Mesendoderm (in vitro differentiated cells): ENCODE data around the gene LGALS16.

Experiments used
- DNase-seq: peaks from one replicate; pipeline ENCODE4 v3.0.0; 2013
- H2AK5ac ChIP-seq: 2 replicates; pipeline ENCODE4 v1.6.1; 2013; ENCODE audit warnings: low read length, inconsistent platforms
- H2BK120ac ChIP-seq: 2 replicates; pipeline ENCODE4 v1.6.1; 2013; ENCODE audit warnings: low read depth, mild to moderate bottlenecking, low read length, moderate library complexity, mixed read lengths
- H2BK15ac ChIP-seq: replicated peaks from 2 replicates; pipeline ENCODE4 v1.6.1; 2013; ENCODE audit warnings: low read depth, mild to moderate bottlenecking, moderate library complexity
- H2BK5ac ChIP-seq: 2 replicates; pipeline ENCODE4 v1.6.1; 2013; ENCODE audit warnings: low read length, inconsistent platforms
- H3K18ac ChIP-seq: 2 replicates; pipeline ENCODE4 v1.6.1; 2013; ENCODE audit warnings: mild to moderate bottlenecking, low read length, mixed read lengths
- H3K23ac ChIP-seq: one replicate; pipeline ENCODE4 v1.6.1; 2013; ENCODE audit warnings: low read length
- H3K27ac ChIP-seq: 2 replicates; pipeline ENCODE4 v1.5.1; 2013; ENCODE audit warnings: low read depth, mild to moderate bottlenecking, inconsistent platforms, low read length, moderate library complexity
- H3K27me3 ChIP-seq: 2 replicates; pipeline ENCODE4 v1.6.1; 2013; ENCODE audit warnings: low read length, control low read depth, mild to moderate bottlenecking, inconsistent platforms; ENCODE audit not compliant: insufficient read depth, poor library complexity
- H3K36me3 ChIP-seq: 2 replicates; pipeline ENCODE4 v1.6.1; 2013; ENCODE audit warnings: low read length, inconsistent platforms; ENCODE audit not compliant: control insufficient read depth, insufficient read depth
- H3K4ac ChIP-seq: one replicate; pipeline ENCODE4 v1.6.1; 2013; ENCODE audit warnings: low read depth, mild to moderate bottlenecking, low read length, moderate library complexity
- H3K4me1 ChIP-seq: 2 replicates; pipeline ENCODE4 v1.6.1; 2013; ENCODE audit warnings: low read depth, low read length, inconsistent platforms; ENCODE audit not compliant: control insufficient read depth
- H3K4me2 ChIP-seq: 2 replicates; pipeline ENCODE4 v1.6.1; 2013; ENCODE audit warnings: low read length
- H3K4me3 ChIP-seq: 2 replicates; pipeline ENCODE4 v1.5.1; 2013; ENCODE audit warnings: mild to moderate bottlenecking, low read length
- H3K56ac ChIP-seq: one replicate; pipeline ENCODE4 v1.6.1; 2013; ENCODE audit warnings: low read length
- H3K79me1 ChIP-seq: 2 replicates; pipeline ENCODE4 v1.6.1; 2013; ENCODE audit warnings: low read length, inconsistent platforms
- H3K79me2 ChIP-seq: 2 replicates; pipeline ENCODE4 v1.6.1; 2013; ENCODE audit warnings: mild to moderate bottlenecking, low read length; ENCODE audit not compliant: control insufficient read depth, insufficient read depth
- H3K9ac ChIP-seq: 2 replicates; pipeline ENCODE4 v1.6.1; 2013; ENCODE audit warnings: low read length, inconsistent platforms
- H4K5ac ChIP-seq: one replicate; pipeline ENCODE4 v1.6.1; 2013; ENCODE audit warnings: low read length
- H4K8ac ChIP-seq: one replicate; pipeline ENCODE4 v1.6.1; 2013; ENCODE audit warnings: low read depth, mild to moderate bottlenecking, control low read depth, low read length, moderate library complexity
- WGBS: extraction: QIAGEN DNeasy Blood & Tissue Kit; methylation state at CpG from one replicate; pipeline ENCODE4 v1.1.7; 2013; ENCODE audit warnings: low lambda C conversion rate, missing lambda C conversion rate; ENCODE audit not compliant: insufficient coverage; ENCODE audit errors: extremely low coverage; 5-methylcytosine and 5-hydroxymethylcytosine counted together

LGALS16 gene

DNA sequence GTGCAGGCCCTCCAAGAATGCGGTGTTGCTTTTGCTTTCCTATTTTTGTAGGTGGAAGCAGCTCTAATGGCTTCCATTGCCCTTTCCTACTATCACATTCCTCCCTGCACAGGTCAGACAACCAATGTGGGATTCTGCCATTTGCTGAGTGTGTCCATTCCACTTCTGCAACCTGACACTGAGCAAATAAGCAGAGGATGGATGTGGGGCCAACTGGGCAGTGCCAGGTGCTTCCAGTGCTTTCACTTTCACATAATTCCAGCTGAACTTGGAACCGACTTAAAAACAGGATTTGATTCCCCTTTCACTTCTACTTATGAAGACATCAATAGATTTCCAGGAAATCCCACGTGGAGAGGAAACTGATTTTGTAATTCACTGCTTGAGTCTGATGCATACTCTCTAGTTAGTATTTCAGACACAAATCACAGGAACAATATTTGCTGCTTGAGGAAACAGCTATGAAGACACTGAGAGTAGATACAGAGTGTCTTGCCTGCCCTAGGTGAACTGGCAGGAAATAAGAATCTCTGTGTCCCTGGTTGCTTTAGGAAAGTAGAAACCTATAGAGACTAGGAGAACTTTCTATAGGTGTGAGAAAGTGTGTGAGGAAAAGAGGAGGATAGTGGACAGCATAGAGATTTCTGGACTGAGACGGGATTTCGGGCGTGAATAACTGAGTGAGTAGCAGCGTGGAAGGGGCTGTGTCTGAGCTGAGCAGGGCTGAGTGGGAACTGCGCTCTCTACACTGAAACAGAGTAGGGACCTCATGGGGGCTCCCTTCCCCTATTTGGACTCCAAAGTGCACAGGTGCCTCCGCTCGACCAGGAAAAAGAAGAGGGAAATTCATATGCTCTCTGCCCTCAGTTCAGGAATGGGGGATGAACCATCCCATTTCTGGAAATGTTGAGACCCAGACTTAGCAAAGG, 22.5 kb downstream of the LGALS16 start:
- no peak overlapping the region for H3K56ac ChIP-seq
- H4K5ac ChIP-seq, result no peak overlapping the region
- no peak overlapping the region for H3K4ac ChIP-seq
- no peak overlapping the region for H4K8ac ChIP-seq
- no peak overlapping the region for H2BK120ac ChIP-seq
- no peak for DNase-seq
- H3K9ac ChIP-seq, result no peak overlapping the region
- H3K18ac ChIP-seq, result no peak overlapping the region
- no peak overlapping the region for H3K4me2 ChIP-seq
- H3K27me3 ChIP-seq, result no peaks in the 10 kb centered on the region
- no CpG with 5 or more reads among the region's 10 CpGs for WGBS
- no peaks in the 10 kb centered on the region for H3K79me1 ChIP-seq
- H3K36me3 ChIP-seq, result no peaks in the 10 kb centered on the region
- H3K79me2 ChIP-seq, result no peaks in the 10 kb centered on the region
- H2AK5ac ChIP-seq, result no peak overlapping the region
- no peak overlapping the region for H2BK5ac ChIP-seq
- H3K4me3 ChIP-seq, result no peak overlapping the region
- H3K23ac ChIP-seq, result no peak overlapping the region
- H2BK15ac ChIP-seq, result no peak overlapping the region
- no peaks in the 10 kb centered on the region for H3K4me1 ChIP-seq
- H3K27ac ChIP-seq, result no peak overlapping the region

DNA sequence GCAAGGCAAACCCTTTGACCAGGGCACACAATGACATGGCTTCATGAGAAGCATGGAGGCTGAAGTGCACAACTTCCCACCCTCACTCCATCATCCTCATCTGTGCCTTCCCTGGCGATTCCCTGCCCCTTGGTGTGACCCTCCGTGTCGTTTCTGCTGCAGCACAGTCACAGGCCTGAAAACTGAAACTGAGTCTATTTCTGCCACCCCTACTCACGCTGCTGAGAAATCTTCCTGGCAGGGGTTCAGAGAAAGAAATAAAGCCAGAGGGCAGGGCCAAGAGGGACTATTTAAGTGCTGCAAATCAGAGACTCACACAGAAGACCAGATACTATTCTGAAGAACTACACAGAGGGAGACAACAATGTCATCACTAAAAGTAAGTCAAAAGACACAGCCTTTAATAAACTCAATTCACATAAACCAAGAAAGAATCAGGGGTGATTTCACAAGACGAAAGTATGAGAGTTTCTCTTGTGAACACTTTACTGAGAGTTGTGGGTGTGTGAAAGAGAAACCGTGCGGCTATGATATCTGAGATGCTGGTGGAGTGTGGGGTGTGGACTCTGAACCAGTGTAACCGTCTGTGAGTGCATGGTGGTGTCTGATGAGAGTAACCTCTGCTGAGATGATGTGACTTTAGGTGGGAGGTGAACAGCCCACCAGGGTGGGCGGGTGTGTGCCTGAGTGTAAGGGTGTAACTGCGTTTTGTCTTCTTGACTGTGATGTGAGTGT, 23.5 kb downstream of the LGALS16 start:
- no peaks in the 10 kb centered on the region for H3K36me3 ChIP-seq
- no peaks in the 10 kb centered on the region for H3K27me3 ChIP-seq
- no peak overlapping the region for H4K5ac ChIP-seq
- no CpG with 5 or more reads among the region's 10 CpGs for WGBS
- H2BK5ac ChIP-seq, result no peak overlapping the region
- H3K56ac ChIP-seq, result no peak overlapping the region
- no peak overlapping the region for H3K18ac ChIP-seq
- H3K79me1 ChIP-seq, result no peaks in the 10 kb centered on the region
- no peak overlapping the region for H3K9ac ChIP-seq
- no peak overlapping the region for H2BK120ac ChIP-seq
- no peak for DNase-seq
- H3K79me2 ChIP-seq, result no peaks in the 10 kb centered on the region
- H3K23ac ChIP-seq, result no peak overlapping the region
- H3K4me3 ChIP-seq, result no peak overlapping the region
- no peak overlapping the region for H2AK5ac ChIP-seq
- no peak overlapping the region for H3K4ac ChIP-seq
- no peak overlapping the region for H3K4me2 ChIP-seq
- H3K27ac ChIP-seq, result no peak overlapping the region
- H4K8ac ChIP-seq, result no peak overlapping the region
- no peak overlapping the region for H2BK15ac ChIP-seq
- peaks cover 1% of the 10 kb centered on the region for H3K4me1 ChIP-seq

DNA sequence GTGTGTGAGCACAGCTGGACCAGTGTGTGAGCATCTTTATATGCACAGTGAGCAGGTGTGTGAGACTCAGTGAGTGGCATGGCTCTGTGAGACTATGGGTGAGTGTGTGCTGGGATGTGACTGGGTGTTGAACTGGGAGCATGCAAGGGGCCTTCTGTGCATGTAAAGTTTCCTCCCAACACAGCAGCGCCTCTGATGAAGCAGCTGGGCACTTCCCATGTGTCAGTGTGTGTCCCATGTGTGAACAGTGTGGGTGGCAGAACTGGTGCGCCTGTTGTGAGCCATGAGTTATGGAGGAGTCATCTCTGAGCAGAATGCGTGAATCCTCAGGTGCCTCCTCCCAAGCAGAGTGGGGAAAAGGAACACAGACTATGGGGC, 24.1 kb downstream of the LGALS16 start:
- Histone ChIP-seq H3K4me2 (no peak overlapping the region), H2BK15ac (no peak overlapping the region), H3K4me3 (no peak overlapping the region), H4K8ac (no peak overlapping the region), H3K4me1 (peaks cover 2% of the 10 kb centered on the region), H3K27ac (no peak overlapping the region), H2BK120ac (no peak overlapping the region), H3K9ac (no peak overlapping the region), H3K23ac (no peak overlapping the region), H3K56ac (no peak overlapping the region), H3K4ac (no peak overlapping the region), H4K5ac (no peak overlapping the region), H2AK5ac (no peak overlapping the region), H3K79me1 (no peaks in the 10 kb centered on the region), H3K36me3 (no peaks in the 10 kb centered on the region), H3K79me2 (no peaks in the 10 kb centered on the region), H3K27me3 (no peaks in the 10 kb centered on the region), H2BK5ac (no peak overlapping the region), H3K18ac (no peak overlapping the region)
- no peak for DNase-seq
- WGBS, result no CpG with 5 or more reads among the region's 3 CpGs

DNA sequence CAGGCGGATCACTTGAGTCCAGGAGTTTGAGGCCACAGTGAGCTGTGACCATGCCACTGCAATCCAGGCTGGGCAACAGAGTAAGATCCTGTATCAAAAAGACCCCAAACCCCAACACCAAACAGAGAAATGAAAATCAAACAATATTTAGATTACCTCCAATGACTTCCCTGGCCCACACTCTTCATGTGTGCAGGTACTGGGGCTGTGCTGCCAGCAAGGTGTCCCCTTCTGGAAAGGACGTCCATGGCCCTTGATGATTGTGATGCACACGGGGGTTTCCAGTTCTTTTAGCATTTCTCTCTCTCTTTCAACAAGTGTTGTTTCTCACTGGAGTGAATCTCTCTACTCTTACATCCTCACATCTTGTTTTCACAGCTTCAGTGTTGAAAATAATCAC, 24.9 kb downstream of the LGALS16 start:
- H3K9ac ChIP-seq, result no peak overlapping the region
- DNase-seq, result no peak
- H3K18ac ChIP-seq, result no peak overlapping the region
- H2BK120ac ChIP-seq, result no peak overlapping the region
- H4K5ac ChIP-seq, result no peak overlapping the region
- no peaks in the 10 kb centered on the region for H3K27me3 ChIP-seq
- no CpG with 5 or more reads among the region's 3 CpGs for WGBS
- H3K4me2 ChIP-seq, result no peak overlapping the region
- H2AK5ac ChIP-seq, result no peak overlapping the region
- no peak overlapping the region for H3K4me3 ChIP-seq
- no peak overlapping the region for H3K27ac ChIP-seq
- H3K23ac ChIP-seq, result no peak overlapping the region
- H3K4ac ChIP-seq, result no peak overlapping the region
- H2BK5ac ChIP-seq, result no peak overlapping the region
- no peaks in the 10 kb centered on the region for H3K79me1 ChIP-seq
- peaks cover 2% of the 10 kb centered on the region for H3K4me1 ChIP-seq
- H3K56ac ChIP-seq, result no peak overlapping the region
- H4K8ac ChIP-seq, result no peak overlapping the region
- H3K36me3 ChIP-seq, result no peaks in the 10 kb centered on the region
- H2BK15ac ChIP-seq, result no peak overlapping the region
- no peaks in the 10 kb centered on the region for H3K79me2 ChIP-seq

DNA sequence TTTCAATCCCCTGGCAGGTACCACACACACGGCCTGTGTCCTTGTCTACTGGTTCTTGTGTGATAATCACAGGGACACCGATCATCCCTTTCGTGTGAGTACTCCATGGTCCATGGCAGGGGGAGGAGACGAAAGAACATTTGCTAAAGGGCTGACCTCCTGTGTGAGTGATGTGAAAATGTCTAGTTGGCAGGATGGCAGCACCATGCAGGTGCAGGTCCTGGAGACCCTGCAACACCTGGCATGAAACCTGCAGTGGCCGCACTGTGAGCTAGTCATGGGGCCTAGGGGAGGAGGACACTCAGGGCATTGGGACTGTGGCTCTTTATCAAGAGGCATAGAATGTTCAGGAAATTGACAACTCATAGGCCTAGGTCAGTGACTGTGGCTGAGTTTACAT, 25.7 kb downstream of the LGALS16 start:
- H2BK5ac ChIP-seq, result no peak overlapping the region
- WGBS, result no CpG with 5 or more reads among the region's 5 CpGs
- H3K4ac ChIP-seq, result no peak overlapping the region

More for the DNA sequence above, 25.7 kb downstream of the LGALS16 start:
- Histone ChIP-seq H3K27ac (no peak overlapping the region), H3K79me2 (no peaks in the 10 kb centered on the region), H3K56ac (no peak overlapping the region), H2BK15ac (no peak overlapping the region), H3K4me1 (peaks cover 2% of the 10 kb centered on the region), H3K27me3 (no peaks in the 10 kb centered on the region), H3K9ac (no peak overlapping the region), H2AK5ac (no peak overlapping the region), H3K23ac (no peak overlapping the region), H2BK120ac (no peak overlapping the region), H4K8ac (no peak overlapping the region), H3K79me1 (no peaks in the 10 kb centered on the region), H4K5ac (no peak overlapping the region), H3K36me3 (no peaks in the 10 kb centered on the region), H3K4me3 (no peak overlapping the region), H3K18ac (no peak overlapping the region), H3K4me2 (no peak overlapping the region)
- no peak for DNase-seq
